Medulla oblongata (tissue), 1 donor: ENCODE data around the gene CDC42EP1.

Source experiments
- DNase-seq: peaks from one replicate; pipeline ENCODE4 v3.0.0-alpha.2; 2015; ENCODE audit errors: extremely low spot score

Gene CDC42EP1

DNA sequence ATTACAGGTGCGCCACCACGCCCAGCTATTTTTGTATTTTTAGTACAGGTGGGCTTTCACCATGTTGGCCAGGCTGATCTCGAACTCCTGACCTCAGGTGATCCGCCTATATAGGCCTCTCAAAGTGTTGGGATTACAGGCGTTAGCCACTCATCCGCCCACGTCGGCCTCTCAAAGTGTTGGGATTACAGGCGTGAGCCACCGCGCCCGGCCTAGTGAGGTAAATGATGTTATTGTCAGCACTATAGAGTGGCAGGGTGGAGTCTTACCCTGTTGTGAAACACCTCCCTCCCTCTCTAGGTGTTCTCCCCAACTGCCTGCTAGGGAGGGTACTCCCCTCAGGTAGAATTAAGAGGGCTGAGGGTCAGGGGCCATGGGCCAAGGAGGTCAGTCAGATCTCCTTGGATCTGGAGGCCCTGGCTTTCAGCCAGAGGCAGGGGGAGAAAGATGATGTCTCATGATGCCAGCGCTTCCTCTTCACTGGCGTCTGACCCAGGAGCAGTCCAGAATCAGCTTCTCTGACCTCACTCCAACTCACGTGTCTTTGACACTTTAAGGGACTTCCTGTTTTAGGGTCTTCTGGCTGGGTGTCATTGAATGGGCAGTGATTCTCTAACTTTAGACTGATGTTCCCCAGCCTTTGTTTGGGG lies 50.3 kb downstream of the CDC42EP1 start:
- DNase-seq = peak; percentile 88

DNA sequence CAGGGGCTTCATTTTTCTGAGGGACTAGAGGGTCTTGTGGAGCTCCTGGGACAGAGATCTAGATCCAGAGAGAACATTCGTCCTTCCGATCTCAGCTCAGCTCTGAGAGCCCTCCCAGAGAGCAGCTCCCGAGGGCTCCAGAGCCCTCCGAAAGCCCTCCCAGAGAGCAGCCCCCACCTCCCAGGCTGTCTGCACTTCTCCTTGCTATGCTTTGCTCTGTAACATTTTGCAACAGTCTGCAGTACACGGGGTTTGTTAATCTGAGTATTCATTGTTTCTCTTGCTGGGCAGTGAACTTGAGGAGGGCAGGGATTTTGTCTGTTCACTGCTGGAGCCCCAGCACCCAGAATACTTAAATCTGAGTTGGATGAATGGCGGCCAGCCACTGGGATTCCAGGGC lies 50.9 kb downstream of the CDC42EP1 start:
- no peak for DNase-seq

DNA sequence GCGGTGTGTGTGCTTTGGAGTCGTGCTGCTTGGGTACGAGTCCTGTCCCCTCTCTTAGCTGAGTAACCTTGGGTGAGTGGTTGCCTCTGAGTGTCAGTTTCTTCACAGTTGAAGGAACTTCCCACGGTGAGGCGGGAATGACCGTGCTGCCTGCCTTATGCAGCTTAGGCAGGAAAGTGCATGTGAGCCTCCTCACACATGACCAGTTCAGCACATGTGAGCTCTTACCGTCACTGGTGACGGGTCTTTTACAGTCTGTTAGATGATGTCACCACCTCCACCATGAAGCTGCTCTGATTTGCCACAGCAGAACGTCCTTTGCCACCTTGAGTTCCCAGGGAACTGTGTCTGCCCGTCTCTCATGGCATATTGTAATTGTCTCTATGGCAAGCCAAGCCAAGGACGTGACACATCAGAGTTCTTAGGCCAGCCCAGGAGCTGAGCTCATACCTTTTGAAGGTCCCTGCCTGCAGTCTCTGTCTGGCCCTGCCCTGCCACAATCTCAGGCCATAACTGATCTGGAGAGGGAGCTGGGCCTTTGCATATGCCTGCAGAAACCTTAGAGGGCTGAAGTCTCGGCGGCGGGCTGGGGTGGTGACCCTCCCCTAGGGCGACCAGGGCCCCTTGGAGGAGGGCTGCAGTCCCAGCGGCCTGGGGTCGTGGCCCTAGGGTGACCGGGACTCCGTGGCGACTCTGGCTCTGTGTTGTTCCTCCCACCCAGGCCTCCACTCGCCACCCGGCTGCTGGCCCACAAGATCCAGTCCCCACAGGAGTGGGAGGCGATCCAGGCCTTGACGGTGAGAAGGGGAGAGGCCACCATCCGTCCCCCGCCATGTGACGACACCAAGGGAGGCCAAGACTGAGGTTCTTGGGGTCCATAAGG lies 56.2 kb downstream of the CDC42EP1 start:
- no peak for DNase-seq

DNA sequence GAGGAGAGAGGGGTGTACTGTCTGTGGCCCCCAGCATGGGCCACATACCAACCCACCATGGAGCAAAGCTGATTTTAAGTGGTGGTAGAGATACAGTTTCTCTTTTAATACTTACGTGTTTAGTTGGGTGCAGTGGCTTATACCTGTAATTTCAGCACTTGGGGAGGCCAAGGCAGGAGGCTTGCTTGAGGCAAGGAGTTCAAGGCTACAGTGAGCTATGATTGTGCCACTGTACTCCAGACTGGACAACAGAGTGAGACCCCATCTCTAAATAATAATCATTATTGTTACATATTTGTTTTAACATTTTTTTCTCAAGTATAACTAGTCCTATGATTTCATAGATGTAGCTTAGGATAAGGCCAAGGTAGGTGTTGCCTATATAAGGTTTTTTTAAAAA lies 57.2 kb downstream of the CDC42EP1 start:
- DNase-seq = no peak

DNA sequence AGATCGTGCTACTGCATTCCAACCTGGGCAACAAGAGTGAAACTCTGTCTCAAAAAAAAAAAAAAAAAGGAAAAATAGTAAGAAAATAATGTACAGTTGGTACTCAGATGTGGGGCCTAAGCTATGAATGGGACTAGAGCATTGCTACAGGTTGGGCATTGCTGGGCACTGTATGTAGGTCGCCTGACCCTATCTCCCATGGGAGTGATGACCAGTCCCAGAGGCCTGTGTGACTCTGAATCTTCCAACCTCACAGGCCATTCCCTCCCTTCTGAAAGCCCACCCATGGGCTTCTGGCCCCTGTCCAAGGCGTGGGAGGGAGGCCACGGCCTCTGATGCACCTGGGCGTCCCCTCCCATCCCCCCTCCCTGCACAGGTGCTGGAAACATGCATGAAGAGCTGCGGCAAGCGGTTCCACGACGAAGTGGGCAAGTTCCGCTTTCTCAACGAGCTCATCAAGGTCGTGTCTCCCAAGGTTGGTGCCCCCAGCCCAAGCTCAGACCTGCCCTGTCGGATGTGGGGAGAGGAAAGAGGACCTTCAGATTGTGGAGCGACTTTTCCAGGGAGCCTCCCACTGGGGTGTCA lies 57.9 kb downstream of the CDC42EP1 start:
- no peak for DNase-seq

DNA sequence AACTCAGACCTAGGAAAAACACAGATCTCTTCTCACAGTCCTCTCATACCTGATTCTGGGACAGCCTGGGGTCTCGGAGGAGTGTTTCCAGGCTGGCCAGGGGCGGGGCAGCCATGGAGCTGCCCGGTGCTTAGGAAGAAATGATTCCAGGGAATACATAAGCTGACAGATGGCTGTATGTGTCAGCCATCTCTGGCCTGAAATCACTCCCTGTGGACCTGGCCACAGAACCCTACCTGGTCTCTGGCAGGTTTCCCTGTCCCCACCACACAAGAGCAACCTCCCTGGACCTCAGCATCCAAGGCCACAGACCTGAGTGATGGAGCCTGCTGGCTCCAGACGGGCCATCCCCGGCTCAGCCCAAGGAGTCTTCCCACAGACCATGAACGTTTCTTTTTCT lies 58.4 kb downstream of the CDC42EP1 start:
- no peak for DNase-seq
